HG03460 (cell line): ENCODE measurements around the gene SERHL2.
"Not testable (repeated sequence)": the region's sequence is repeated elsewhere in the genome, so short reads cannot be mapped to it uniquely, and the experiment has no call there.

Experiments
- ATAC-seq: cut with Tn5 transposase; IDR thresholded peaks from one replicate; pipeline ENCODE4 v1.9.1; 2021; ENCODE audit not compliant: unreplicated experiment

Gene SERHL2

DNA sequence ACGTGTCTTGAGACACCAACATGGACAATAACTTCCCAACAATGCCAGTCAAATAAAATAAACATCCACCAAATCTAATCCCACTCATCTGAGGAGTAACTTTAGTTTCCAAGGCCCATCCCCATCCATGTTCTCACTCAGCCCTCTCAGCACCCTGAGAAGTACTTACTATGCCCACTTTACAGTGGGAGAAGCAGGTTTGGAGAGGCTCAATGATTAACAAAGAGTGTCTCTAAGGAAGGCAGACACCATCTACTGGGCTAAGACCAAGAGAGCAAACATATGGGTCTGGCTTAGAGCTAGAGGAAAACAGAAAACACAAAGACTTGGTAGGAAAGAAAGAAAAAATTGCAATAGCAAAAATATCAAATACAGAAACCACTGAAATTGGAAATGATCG is 49.7 kb downstream of the SERHL2 start:
- no peak for ATAC-seq

DNA sequence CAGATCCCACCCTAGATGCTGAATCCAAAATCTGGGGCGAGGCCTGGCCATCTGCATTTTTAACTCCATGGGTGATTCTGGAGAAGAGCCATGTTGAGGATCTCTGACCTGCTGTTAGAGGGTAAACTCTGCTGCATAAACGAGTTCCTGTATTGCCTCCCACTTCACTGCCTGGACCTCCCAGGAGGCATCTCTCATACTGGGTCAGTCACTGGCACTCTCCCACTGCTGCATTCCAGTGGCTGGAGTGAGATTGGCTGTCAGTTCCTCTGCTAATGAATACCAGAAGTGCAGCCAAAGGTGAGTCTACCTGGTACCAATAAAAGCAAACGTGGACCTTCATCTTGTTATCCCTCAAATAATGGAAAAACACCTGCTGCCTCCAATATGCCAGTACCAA is 50.6 kb downstream of the SERHL2 start:
- ATAC-seq: no peak

DNA sequence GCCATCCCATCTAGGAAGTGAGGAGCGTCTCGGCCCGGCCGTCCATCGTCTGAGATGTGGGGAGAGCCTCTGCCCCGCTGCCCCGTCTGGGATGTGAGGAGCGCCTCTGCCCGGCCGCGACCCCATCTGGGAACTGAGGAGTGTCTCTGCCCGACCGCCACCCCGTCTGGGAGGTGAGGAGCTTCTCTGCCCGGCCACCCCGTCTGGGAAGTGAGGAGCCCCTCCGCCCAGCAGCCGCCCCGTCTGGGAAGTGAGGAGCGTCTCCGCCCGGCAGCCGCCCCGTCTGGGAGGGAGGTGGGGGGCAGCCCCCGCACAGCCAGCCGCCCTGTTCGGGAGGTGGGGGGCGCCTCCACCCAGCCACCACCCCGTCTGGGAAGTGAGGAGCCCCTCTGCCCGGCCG is 53.9 kb downstream of the SERHL2 start:
- not testable (repeated sequence) for ATAC-seq

DNA sequence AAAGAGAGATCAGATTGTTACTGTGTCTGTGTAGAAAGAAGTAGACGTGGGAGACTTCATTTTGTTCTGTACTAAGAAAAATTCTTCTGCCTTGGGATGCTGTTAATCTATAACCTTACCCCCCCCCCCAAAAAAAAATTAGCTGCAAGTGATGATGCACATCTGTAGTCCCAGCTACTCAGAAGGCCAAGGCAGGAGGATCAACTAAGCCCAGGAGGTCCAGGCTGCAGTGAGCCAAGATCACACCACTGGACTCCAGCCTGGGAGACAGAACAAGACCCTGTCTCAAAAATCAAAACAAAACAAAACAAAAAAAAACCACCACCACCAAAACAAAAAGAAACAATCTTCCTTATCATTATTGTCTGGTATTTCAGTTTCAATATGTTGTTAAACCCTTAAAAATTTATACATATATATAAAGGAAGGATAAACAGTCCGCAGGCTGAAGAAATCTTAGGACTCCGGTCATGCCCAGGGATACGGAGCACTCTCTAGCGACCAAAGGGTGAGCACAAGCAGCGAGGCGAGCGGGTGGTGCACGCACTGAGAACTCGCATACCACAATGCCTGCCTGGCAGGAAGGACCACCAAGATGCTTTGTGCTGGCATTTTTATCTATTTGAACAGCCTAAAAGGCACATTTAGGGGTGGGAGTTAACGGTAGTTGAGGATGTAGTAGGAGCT is 54.5 kb downstream of the SERHL2 start:
- ATAC-seq: no peak

DNA sequence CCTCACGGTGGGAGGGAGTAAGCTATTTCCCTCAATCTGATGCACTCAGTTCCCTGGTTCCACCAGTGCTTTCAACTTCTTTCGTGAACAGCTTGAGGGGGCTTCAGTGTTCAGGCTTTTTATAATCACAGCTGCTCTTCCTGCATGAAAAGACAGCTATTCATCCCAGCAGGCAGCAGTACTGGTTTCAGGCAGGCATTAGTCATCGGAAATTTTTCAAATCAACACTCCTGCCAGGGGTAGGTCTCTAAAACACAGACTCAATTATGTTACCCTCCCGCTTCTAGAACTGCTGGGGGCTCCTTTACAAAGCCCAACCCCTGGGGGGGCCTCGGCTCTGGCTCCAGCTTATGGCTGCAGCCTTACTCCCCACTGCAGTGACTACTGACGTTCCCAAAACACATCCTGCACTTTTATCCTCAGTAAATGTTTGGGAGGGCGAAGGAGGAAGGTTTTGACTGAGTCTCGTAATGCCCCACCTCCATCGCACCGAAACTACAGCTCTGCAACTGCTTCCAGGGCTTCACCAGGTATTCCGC is 55.1 kb downstream of the SERHL2 start:
- no peak for ATAC-seq

DNA sequence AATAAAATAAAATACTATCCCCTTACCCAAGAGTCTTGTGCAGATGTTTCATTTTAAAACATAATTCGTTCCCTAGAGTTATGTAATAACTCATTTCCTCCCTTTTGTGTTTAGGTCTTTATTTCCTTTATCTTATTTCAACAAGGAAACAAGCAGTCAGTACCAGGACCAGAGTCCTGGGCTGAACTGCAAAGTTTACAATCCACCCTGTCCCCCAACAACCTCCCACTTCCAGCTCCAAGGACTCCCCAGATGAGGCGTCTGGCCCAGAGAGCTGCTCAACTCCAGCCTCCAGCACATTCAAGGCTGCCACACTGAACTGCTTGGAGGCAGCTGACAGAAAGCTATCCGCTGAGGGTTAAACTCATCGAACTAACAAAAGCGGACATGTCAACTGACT is 56.4 kb downstream of the SERHL2 start:
- no peak for ATAC-seq

DNA sequence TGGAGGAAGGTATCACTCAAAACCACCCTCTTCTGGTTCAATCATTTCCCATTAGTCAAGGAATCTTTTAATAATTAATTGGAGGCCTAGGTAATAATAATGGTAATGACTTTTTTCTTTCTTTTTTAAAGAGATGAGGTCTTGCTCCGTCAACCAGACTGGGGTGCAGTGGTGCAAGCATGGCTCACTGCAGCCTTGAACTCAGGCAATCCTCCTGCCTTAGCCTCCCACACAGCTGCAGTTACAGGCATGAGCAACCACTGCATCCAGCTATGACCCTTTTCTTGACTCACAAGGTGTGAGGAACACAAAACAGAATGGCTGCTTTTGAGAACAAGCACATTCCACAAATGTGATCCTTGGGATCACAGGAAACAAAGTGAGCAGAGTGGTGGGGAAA is 57.3 kb downstream of the SERHL2 start:
- no peak for ATAC-seq

DNA sequence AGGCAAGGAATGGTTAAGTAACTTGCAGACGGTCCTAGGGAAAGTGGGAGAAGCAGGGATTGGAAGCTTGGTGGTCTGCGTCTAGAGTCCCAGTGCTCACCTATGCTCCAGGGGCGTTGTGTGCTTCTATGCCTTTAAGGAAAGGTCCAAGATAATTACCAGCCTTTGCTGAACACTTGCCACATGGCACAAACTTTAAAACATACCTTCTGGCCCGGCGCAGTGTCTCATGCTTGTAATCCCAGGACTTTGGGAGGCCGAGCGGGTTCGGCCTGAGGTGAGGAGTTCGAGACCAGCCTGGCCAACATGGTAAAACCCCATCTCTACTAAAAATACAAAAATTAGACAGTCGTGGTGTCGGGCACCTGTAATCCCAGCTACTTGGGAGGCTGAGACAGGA is 58.6 kb downstream of the SERHL2 start:
- ATAC-seq: no peak

DNA sequence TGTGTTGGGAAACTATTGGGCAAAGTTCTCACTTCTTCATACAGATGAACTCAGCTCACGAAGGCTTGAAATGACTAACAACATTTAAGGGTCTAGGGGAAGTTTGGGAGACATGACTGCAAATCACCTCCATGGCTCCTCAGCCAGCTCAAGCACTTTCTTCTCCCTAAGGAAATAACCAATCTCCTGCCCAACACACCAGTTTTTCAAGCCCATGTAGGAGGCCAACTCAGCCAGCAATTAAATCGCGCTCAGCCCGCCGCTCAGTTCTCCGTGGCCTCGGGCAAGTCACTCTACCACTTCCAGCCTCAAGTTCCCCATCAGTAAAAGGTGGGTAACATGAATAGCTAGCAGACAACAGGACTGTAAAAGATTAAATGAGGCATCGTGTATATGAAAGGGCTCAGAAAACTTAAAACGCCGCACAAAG is 60.1 kb downstream of the SERHL2 start:
- no peak for ATAC-seq

DNA sequence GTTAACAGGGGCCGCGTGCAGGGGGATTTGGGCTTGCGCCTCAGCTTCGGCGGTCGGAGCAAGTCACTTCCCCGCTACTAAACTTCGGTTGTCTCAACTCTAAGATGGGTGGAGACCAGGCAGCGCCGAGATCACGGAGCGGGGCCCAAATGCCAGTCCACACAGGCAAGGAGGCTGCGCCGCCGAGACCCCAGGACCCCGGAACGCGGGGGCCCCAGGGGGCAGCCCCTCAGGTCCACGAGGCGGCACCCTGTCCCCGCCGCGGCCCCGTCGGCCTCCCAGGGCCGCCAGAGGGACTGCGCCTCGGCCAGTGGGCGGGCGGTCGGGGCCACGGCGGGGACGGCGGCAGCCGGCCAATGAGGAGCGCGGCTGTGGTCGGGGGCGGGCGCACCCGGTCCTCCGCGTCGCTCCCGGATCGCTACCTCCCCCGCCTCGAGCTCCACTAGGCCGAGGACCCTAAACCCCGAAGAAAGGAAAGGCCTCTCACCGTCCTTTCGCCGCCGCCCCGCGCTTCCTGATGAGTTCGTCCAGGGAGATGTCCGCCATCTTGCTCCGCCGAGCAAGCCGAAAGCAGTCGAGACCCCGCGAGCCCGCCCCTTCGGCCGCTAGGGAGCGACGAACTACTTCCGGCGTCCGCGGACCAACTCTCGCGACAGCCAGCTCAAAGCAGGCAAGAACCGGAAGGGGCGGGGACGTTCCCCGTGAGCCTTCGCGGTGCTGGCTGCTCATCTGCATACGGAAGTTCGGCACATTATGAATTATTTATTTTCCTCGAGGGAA is 60.7 kb downstream of the SERHL2 start, which contains the start of gene POLDIP3:
POLDIP3 (minus strand) TSS at position 572 of the 780 bp plus-strand sequence; CDS start at position 546, 26 bp downstream.
- peak; percentile 57 for ATAC-seq

DNA sequence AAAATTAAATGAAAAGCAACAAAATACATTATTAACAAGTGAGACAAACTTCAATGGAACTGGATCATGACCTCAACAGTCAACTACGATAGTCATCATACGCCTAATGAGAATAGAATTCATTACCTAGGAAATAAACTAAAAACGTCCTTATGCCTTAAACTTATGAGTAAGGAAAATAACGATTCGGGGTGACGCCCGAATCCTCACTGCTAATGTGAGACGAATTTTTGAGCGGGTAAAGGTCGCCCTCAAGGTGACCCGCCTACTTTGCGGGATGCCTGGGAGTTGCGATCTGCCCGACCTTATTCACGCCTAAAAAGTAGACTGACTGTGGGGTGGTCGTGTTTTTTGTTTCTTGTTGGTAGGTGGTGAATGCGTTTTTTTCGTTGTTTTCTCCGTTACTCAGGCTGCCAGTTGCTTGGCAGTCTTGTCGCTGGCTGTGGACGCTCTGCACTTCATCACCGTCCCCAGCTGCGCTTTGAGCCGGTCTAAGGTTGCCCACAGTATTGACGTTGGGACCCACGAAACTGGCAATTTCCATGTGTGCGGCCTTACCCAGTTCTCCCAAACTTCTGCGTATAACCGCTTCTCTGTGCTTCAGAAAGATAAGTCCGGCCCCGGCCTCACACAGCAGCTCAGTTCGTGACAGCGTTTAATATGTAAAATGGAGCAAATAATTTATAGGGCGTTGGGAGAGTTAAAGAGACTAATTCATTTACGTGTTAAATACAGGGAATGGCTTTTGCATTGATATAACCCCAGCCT is 61.5 kb downstream of the SERHL2 start:
- peak; percentile 57 for ATAC-seq

DNA sequence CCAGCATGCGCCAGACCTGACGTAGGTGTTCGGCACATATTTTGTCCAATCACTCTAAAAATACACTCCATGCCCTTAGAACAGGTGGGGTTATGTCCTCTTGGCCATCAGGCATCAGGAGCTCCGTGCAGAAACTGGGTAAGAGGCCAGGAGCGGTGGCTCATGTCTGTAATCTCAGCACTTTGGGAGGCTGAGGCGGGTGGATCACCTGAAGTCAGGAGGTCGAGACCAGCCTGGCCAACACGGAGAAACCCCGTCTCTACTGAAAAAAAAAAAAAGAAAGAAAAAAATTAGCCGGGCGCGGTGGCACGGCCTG is 62.1 kb downstream of the SERHL2 start:
- ATAC-seq: not testable (repeated sequence)

DNA sequence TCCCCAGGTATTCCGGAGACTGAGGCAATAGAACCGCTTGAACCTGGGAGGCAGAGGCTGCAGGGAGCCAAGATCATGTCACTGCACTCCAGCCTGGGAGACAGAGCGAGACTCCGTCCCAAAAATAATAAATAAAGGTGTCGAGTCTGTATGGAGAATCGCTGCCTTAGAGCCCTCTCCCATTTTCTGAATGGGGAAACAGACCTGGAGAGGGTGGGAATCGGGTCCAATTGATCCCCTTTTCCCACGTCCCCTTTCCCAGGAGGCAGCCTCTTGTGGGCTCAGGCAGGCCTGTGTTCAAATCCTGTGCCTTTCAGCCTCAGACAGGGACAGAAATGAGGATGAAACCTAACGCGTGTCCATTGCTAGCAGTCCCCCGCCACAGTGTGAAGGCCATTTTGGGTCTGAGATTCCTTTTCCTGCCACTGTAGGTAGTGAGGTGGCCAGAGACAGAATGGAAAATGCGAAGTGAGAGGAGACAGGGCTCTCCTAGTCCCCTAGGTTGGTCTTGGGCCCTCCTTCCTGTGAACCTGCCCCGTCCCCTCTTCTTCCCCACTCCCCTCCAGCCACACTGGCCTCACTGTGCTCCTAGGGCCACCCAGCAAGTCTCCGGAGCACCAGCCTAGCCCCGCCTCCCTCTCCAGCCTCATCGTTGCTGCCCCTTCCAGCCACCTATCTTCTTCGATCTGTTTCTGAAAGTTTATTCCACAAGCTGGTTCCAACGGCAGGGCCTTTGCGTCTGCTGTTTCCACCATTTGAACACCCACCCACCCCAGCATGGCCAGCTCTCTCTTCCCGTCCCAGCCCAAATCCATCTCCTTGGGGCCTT is 63.6 kb downstream of the SERHL2 start:
- no peak for ATAC-seq

DNA sequence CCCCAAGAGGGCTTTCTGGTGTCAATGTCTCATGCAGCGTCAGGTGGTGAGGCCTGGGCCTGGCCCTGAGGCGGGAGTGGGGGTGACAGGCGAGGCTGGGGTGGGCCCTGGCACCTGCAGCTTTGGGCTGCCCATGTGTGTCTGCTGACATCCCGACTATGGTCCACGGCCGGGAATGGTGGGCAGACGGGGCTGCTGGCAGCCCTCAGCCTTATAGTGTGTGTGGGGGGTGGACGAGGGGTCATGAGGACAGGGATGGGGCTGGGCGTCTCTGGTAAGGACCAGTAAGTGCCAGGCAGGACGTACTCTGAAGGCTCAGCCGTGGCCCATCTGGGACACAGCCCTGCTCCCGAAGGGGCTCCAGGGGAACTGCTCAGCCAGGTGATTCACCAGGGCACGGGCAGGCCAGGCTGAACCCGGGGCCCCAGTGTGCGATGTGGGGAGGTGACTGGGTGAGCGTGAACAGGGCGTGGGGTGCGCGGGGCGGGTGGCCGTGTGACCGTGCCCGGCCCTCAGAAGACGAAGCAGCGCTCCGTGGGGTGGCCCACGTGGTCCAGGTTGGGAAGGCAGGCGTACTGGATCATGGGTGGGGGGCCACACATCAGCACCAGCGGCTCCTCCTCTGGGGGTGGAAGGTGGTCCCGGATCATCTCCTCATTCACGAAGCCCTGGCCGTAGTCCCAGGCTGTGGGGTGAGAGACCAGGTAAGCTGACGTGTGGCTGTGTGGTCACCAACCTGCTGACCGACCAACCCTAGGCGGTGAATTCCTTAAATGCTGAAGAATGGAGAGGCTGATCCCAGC is 65.7 kb downstream of the SERHL2 start:
- ATAC-seq: no peak

DNA sequence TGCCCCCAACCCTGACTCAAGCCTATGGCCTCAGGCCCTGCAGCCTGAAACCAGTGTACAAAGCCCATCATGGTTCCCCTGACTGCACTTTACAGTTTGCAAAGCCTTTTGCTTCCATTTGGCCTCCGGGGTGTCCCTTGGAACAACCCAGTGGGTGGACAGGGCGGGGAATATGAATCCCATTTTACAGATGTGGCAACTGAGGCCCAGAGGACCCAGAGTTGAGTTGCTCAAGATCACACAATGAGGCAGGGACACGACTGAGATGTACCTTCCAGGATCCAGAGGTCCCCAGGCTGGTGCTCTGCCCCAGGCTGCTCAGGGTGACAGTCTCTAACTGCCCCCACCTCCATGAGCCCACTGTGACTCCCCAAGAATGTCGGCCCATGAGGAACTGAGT is 66.3 kb downstream of the SERHL2 start:
- no peak for ATAC-seq

DNA sequence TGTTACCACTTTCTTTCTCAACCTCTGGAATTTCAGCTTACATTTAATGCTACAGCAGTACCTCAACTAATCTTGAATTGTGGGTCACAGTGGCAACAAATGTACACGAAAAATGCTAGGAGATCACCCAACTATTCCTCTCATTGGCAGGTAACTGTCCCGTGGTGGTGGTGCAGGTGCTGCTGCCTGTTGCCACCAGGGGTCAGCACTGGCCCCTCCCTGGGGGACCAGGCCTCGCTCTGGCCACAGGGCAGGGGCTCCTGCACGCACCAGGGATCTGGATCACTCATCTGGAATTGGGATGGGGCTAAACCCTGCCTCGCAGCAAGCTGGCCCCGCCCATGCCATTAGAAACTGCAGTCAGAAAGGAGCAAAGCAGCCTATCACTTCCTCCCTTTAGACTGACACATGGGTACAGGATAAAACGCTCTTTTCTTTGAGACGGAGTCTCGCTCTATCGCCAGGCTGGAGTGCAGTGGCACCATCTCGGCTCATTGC is 67.8 kb downstream of the SERHL2 start:
- ATAC-seq: no peak

DNA sequence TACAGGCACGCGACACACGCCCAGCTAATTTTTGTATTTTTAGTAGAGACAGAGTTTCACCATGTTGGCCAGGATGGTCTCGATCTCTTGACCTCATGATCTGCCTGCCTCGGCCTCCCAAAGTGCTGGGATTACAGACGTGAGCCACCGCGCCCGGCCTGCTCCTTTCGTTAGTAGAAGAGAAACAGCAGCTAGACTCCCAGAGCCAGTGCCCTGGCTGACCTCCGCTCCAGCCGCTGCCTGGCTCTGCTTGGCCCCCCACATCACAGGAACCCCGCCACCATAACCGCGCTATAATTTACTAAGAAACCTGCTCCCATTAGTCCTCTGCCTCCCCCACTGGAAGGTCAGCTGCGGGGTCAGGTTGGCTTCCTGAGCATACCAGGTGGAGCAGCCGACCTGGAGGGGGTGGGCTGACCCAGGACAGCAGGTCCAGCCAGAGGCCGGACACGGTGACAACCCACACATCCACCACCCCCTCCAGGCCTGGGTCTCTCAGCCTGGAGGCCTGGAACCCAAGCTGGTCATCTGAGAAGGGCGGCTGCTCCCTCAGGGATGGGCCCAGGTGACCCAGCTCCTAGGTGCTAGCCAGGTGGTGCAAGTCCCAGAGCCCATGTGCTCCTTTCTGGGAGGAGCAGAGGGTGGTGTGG is 68.4 kb downstream of the SERHL2 start:
- ATAC-seq: no peak

DNA sequence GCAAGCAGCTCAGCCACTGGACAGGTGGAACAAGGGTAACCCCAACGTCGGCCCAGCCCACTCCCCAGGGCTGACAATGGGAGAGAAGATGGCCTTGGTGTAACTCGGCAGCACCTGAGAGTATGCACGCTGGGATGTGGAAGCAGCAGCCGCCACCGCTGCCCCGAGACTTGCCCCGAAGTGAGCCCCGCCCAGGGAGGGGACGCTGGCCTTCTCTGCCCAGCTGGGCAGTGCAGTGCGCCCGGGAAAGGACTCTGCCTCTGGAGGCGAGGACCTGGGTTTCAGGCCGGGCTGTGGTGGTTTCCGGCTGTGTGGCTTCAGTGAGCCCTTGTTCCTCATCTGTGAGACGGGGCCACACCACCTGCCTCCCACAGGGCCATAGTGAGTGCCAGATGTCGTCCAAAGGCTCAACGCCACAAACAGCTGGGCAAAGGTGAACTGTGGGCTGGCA is 69.6 kb downstream of the SERHL2 start:
- ATAC-seq: no peak
